Left lung (tissue), 14 donors: ENCODE measurements around the gene CCDC81. TPM values are rescaled to one million over a fixed set of nuclear protein-coding genes. Genes with fewer than 3 reads are reported as not detected.

ENCODE experiments used
- ATAC-seq: fragments of 200-7000 bp; cut with Tn5 transposase; one replicate; pipeline ENCODE4 v1.9.1; 2020; ENCODE audit warnings: moderate library complexity
- DNase-seq, 4 donors: peaks; one replicate each; pipeline ENCODE4 v3.0.0-alpha.2; 2013 to 2020
- H3K27ac ChIP-seq, 2 donors: fragments of 200-600 bp; sonication (generic) in 1 of 2; one replicate each; pipeline versions ENCODE4 v1.5.0 to v1.8.0; 2020 to 2021
- H3K27me3 ChIP-seq, 2 donors: fragments of 200-600 bp; sonication (generic) in 1 of 2; one replicate each; pipeline versions ENCODE4 v1.5.0 to v1.8.0; 2020 to 2021
- H3K36me3 ChIP-seq, 2 donors: fragments of 200-600 bp; sonication (generic) in 1 of 2; one replicate each; pipeline versions ENCODE4 v1.5.0 to v1.8.0; 2020 to 2021
- H3K4me1 ChIP-seq, 2 donors: fragments of 200-600 bp; one replicate each; pipeline ENCODE4 v1.8.0; 2021
- H3K4me3 ChIP-seq, 2 donors: fragments of 200-600 bp; sonication (generic) in 1 of 2; one replicate each; pipeline versions ENCODE4 v1.5.0 to v1.8.0; 2020 to 2021; ENCODE audit warnings: mild to moderate bottlenecking in 1 of 2
- H3K9me3 ChIP-seq, 2 donors: fragments of 200-600 bp; sonication (generic) in 1 of 2; one replicate each; pipeline versions ENCODE4 v1.5.0 to v1.8.0; 2020 to 2021
- intact Hi-C, 2 donors: fragments of 100-400 bp; cut with DNase I; formaldehyde crosslinking; loops; one replicate each; pipeline versions ENCODE4 v1.11.2 to v1.14.2; 2022
- long read RNA-seq, 12 donors: library from polyadenylated mRNA in 2 of 12; unstranded in 2 of 12; transcript quantifications; one replicate each; pipeline ENCODE4 v2.0.0 and lab custom pipeline, GENCODE V29; 2019 to 2026
- polyA plus RNA-seq, 6 donors: library from polyadenylated mRNA; unstranded; fragments of 120-200 nt; gene quantifications; one replicate each; pipeline ENCODE4 v1.2.1, GENCODE V29; 2013; ENCODE audit not compliant: insufficient read length in 6 of 6
- total RNA-seq, 2 donors: library from RNA; stranded (reverse); fragmentation: NEBNext Ultra II Directional; extraction: Animal tissue kit (Norgen Biotek cat#: 25700); gene quantifications; one replicate each; pipeline ENCODE4 v1.2.1, GENCODE V29; 2021
- TF ChIP-seq, protein P1 (sequence below), 2 donors: fragments of 200-600 bp; sonication (generic) in 1 of 2; IDR thresholded peaks; one replicate each; pipeline versions ENCODE4 v1.5.0 to v1.8.0; 2021; ENCODE audit warnings: antibody characterized with exemption in 2 of 2
- donor health status: DM: no; HTN: yes; CAD: no.
- donor health status: DM: no; HTN: no; CAD: no.

CCDC81 gene
- 1 to 10 TPM in 1 of 2 donors, under 1 TPM in 1; 0.58 to 2.6 TPM for total RNA-seq
- 1 to 10 TPM; 1.5 to 4.9 (median 4.3) TPM for polyA plus RNA-seq
- long read RNA-seq, donor 1: 0 reads
- long read RNA-seq, donor 2: 0 reads
- long read RNA-seq, donor 3: 0 reads
- long read RNA-seq, donor 4: 0 reads
- long read RNA-seq, donor 5: 0 reads
- long read RNA-seq, donor 6: 0 reads
- long read RNA-seq, donor 7: 0 reads
- long read RNA-seq, donor 8: 0 reads
- long read RNA-seq, donor 9: 0 reads
- long read RNA-seq, donor 10: 0 reads
- long read RNA-seq, donor 11: 0 reads
- long read RNA-seq, donor 12, partial matches to known transcripts: 0 of 1 reads
- long read RNA-seq, donor 12, other reads (novel, unspliced or antisense): 0 of 1 reads

DNA sequence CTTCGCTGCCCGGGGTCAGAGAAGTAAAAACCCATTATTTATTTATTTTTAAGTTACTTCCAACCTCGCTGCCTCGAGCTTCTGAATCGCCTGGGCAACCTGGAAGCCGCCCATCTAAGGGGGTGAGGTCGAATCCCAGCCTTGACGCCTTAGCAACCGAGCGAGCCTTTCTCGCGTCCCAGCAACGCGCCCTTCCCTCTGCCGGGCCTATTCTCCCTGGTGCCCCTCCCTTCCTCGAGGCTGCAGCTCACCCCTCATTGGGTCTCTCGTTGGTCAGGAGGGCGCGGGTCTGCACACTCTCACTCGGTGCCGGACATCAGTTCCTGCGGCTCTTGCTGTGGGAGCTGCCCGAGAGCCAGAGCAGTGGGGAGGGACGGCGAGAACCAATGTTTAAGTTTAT is at the start of gene CCDC81:
CCDC81 (plus strand) TSS at position 302 of the 400 bp plus-strand sequence. CDS start 277 bp downstream, outside the sequence.
- Histone ChIP-seq H3K9me3 (no peaks in the 10 kb centered on the region), H3K27me3 (no peaks in the 10 kb centered on the region), H3K36me3 (no peaks in the 10 kb centered on the region), H3K4me3 (no peak within 1 kb of the TSS), H3K4me1 (no peaks in the 10 kb centered on the region), H3K27ac (no peak within 1 kb of the TSS)
- TF ChIP-seq, protein P1, sequence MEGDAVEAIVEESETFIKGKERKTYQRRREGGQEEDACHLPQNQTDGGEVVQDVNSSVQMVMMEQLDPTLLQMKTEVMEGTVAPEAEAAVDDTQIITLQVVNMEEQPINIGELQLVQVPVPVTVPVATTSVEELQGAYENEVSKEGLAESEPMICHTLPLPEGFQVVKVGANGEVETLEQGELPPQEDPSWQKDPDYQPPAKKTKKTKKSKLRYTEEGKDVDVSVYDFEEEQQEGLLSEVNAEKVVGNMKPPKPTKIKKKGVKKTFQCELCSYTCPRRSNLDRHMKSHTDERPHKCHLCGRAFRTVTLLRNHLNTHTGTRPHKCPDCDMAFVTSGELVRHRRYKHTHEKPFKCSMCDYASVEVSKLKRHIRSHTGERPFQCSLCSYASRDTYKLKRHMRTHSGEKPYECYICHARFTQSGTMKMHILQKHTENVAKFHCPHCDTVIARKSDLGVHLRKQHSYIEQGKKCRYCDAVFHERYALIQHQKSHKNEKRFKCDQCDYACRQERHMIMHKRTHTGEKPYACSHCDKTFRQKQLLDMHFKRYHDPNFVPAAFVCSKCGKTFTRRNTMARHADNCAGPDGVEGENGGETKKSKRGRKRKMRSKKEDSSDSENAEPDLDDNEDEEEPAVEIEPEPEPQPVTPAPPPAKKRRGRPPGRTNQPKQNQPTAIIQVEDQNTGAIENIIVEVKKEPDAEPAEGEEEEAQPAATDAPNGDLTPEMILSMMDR (IDR thresholded peaks at IDR 0.05): no peak
- intact Hi-C loops: no loop called here
- DNase-seq (peak in 3 of 4 donors; percentile 17 to 65 (median 33)), ATAC-seq (peak; percentile 40)

- no peak overlapping the region for H3K4me3 ChIP-seq
- TF ChIP-seq, protein P1 (IDR thresholded peaks at IDR 0.05): no peak
- H3K27ac ChIP-seq: no peak overlapping the region
- no peak for ATAC-seq
- H3K4me1 ChIP-seq: no peaks in the 10 kb centered on the region
- H3K36me3 ChIP-seq: peaks cover 0 to 65% of the 10 kb centered on the region in 2 donors
- H3K27me3 ChIP-seq: no peaks in the 10 kb centered on the region
- DNase-seq: no peak
- H3K9me3 ChIP-seq: peaks cover 0 to 1% of the 10 kb centered on the region in 2 donors
- intact Hi-C loops: no loop called here
Observed at GRCh38 chr11:86335131-86335767, 39.4 kb upstream of the CCDC81 start.

DNA sequence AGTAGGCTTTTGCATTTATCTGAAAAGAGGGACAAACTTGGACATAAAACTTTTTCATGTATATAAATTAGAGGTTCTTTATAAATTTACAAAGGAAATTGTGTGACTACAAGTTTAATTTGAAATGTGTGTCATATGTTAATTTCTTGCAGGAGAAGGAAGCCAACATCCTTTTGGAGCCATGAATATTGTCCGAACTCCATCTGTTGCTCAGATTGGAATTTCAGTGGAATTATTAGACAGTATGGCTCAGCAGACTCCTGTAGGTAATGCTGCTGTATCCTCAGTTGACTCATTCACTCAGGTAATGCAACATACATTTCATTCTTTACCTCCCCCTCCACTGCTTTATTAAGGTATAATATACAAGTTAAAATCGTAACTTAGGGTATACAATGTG is 37.5 kb upstream of the CCDC81 start:
- H3K9me3 ChIP-seq: peaks cover 0 to 1% of the 10 kb centered on the region in 2 donors
- H3K27ac ChIP-seq: no peak overlapping the region
- no peak overlapping the region for H3K4me3 ChIP-seq
- H3K27me3 ChIP-seq: no peaks in the 10 kb centered on the region
- H3K4me1 ChIP-seq: no peaks in the 10 kb centered on the region
- intact Hi-C loops: no loop called here
- DNase-seq (no peak), ATAC-seq (no peak)
- peaks cover 0 to 60% of the 10 kb centered on the region in 2 donors for H3K36me3 ChIP-seq
- TF ChIP-seq, protein P1 (IDR thresholded peaks at IDR 0.05): no peak

DNA sequence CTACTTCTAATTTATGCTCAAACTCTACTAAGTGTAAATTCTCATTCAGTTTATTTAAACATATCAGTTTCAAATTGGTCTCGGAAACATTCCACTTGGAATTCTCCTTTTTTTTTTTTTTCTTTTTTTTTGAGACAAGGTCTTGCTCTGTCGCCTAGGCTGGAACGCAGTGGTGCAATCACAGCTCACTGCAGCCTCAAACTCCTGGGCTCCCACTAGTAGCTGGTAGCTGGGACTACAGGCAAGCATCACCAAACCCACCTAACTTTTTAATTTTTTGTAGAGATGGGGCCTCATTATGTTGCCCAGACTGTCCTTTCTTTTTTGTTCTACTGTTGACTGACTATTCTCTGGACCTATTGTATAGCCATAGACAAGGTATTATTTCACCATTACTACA is 33.3 kb upstream of the CCDC81 start:
- Histone ChIP-seq H3K27me3 (no peaks in the 10 kb centered on the region), H3K9me3 (no peaks in the 10 kb centered on the region), H3K4me1 (no peaks in the 10 kb centered on the region), H3K36me3 (peaks cover 0 to 44% of the 10 kb centered on the region in 2 donors), H3K4me3 (no peak overlapping the region), H3K27ac (no peak overlapping the region)
- DNase-seq: no peak
- no peak for ATAC-seq
- TF ChIP-seq, protein P1 (IDR thresholded peaks at IDR 0.05): no peak
- intact Hi-C loops: no loop called here

- TF ChIP-seq, protein P1 (IDR thresholded peaks at IDR 0.05): no peak
- DNase-seq (no peak), ATAC-seq (no peak)
- Histone ChIP-seq H3K36me3 (peaks cover 0 to 22% of the 10 kb centered on the region in 2 donors), H3K4me3 (no peak overlapping the region), H3K27me3 (no peaks in the 10 kb centered on the region), H3K9me3 (no peaks in the 10 kb centered on the region), H3K27ac (no peak overlapping the region), H3K4me1 (no peaks in the 10 kb centered on the region)
- intact Hi-C loops: no loop called here
Observed at GRCh38 chr11:86346513-86346912, 28.2 kb upstream of the CCDC81 start.
